HEK293 (cell line): ENCODE measurements around the gene AKAP1.

Source experiments
- CTCF ChIP-seq: fragments of 450-650 bp; formaldehyde crosslinking; IDR thresholded peaks from 2 replicates; pipeline ENCODE4 v1.5.1; 2016; ENCODE audit warnings: missing biosample characterization, missing genetic modification characterization
- ELK4 ChIP-seq: IDR thresholded peaks from 2 replicates; pipeline ENCODE4 v1.6.1; 2011; ENCODE audit warnings: mild to moderate bottlenecking, low read depth, low read length, borderline replicate concordance
- REST ChIP-seq: fragments of 450-650 bp; formaldehyde crosslinking; IDR thresholded peaks from 2 replicates; pipeline ENCODE4 v1.5.1; 2016; ENCODE audit warnings: missing biosample characterization, missing genetic modification characterization
- SALL2 ChIP-seq: fragments of 450-650 bp; formaldehyde crosslinking; IDR thresholded peaks from 2 replicates; pipeline ENCODE4 v1.5.0; 2017; ENCODE audit warnings: missing biosample characterization, mild to moderate bottlenecking, missing genetic modification characterization, borderline replicate concordance
- SP2 ChIP-seq: fragments of 450-650 bp; formaldehyde crosslinking; IDR thresholded peaks from 2 replicates; pipeline ENCODE4 v1.5.1; 2016; ENCODE audit warnings: missing biosample characterization, missing genetic modification characterization
- ZBTB1 ChIP-seq: fragments of 450-650 bp; formaldehyde crosslinking; IDR thresholded peaks from 2 replicates; pipeline ENCODE4 v1.5.1; 2016; ENCODE audit warnings: missing biosample characterization, missing genetic modification characterization
- ZNF10 ChIP-seq: fragments of 450-650 bp; formaldehyde crosslinking; IDR thresholded peaks from 2 replicates; pipeline ENCODE4 v1.5.1; 2017; ENCODE audit warnings: missing biosample characterization, missing genetic modification characterization
- ZNF274 ChIP-seq, 2 experiments: fragments of 200-500 bp in 1 of 2; fragments of 450-650 bp in 1 of 2; sonication (Bioruptor generic) in 1 of 2; formaldehyde crosslinking in 1 of 2; IDR thresholded peaks; 2 replicates each; pipeline versions ENCODE4 v1.5.1 to v1.6.1; 2014 to 2016; ENCODE audit warnings: borderline replicate concordance in 1 of 2, inconsistent platforms in 1 of 2, low read length in 1 of 2, missing biosample characterization in 1 of 2, missing genetic modification characterization in 1 of 2
- ZNF302 ChIP-seq: fragments of 450-650 bp; formaldehyde crosslinking; IDR thresholded peaks from 2 replicates; pipeline ENCODE4 v1.5.1; 2016; ENCODE audit warnings: missing biosample characterization, missing genetic modification characterization, low read depth
- ZNF501 ChIP-seq: fragments of 450-650 bp; formaldehyde crosslinking; IDR thresholded peaks from 2 replicates; pipeline ENCODE4 v1.5.1; 2016; ENCODE audit warnings: missing biosample characterization, missing genetic modification characterization
- ZNF529 ChIP-seq: fragments of 450-650 bp; formaldehyde crosslinking; IDR thresholded peaks from 2 replicates; pipeline ENCODE4 v1.5.1; 2017; ENCODE audit warnings: missing genetic modification characterization, missing biosample characterization; ENCODE audit not compliant: insufficient replicate concordance
- ZNF544 ChIP-seq: fragments of 450-650 bp; formaldehyde crosslinking; IDR thresholded peaks from 2 replicates; pipeline ENCODE4 v1.5.0; 2017; ENCODE audit warnings: missing biosample characterization, missing genetic modification characterization
- ZNF639 ChIP-seq: fragments of 450-650 bp; formaldehyde crosslinking; IDR thresholded peaks from 2 replicates; pipeline ENCODE4 v1.5.1; 2016; ENCODE audit warnings: missing biosample characterization, missing genetic modification characterization
- ZNF658 ChIP-seq: fragments of 450-650 bp; formaldehyde crosslinking; IDR thresholded peaks from 2 replicates; pipeline ENCODE4; 2016; ENCODE audit warnings: missing biosample characterization, missing genetic modification characterization

- TF ChIP-seq ZNF639 (tag by site-specific recombination) (no peak), CTCF (tag by site-specific recombination) (no peak), ZBTB1 (tag by site-specific recombination) (no peak), SALL2 (no peak), ZNF302 (tag by site-specific recombination) (no peak), ZNF10 (tag by site-specific recombination) (no peak), ZNF274 (IDR thresholded peaks at IDR 0.05; ENCODE audit: low read length) (no peak), ZNF274 (tag by site-specific recombination; IDR thresholded peaks at IDR 0.05; ENCODE audit: borderline replicate concordance) (no peak), ZNF501 (tag by site-specific recombination) (no peak), ZNF529 (tag by site-specific recombination) (no peak), SP2 (no peak), ELK4 (no peak), ZNF544 (no peak), ZNF658 (no peak), REST (tag by site-specific recombination) (no peak)
Measured at GRCh38 chr17:57108671-57109392, 23.8 kb downstream of the AKAP1 start.
